Mammary epithelial cell (primary cell): ENCODE data around the gene KCNQ5.

Source experiments
- CTCF ChIP-seq, 2 donors: IDR thresholded peaks in 1 of 2; conservative IDR thresholded peaks in 1 of 2; 2 replicates each; pipeline ENCODE4 v1.5.1; 2011 to 2012; ENCODE audit warnings: inconsistent platforms in 2 of 2, low read length in 2 of 2, mild to moderate bottlenecking in 2 of 2, control low read depth in 1 of 2, low read depth in 1 of 2; ENCODE audit not compliant: insufficient read depth in 1 of 2; ENCODE audit errors: extremely low read depth in 1 of 2
- EZH2 ChIP-seq: IDR thresholded peaks from 2 replicates; pipeline ENCODE4 v1.6.1; 2012; ENCODE audit warnings: low read length, inconsistent platforms, borderline replicate concordance

- TF ChIP-seq CTCF (conservative IDR thresholded peaks at IDR 0.05 in 1 of 2, IDR thresholded peaks at IDR 0.05 in 1 of 2; ENCODE audit: extremely low read depth in 1 of 2, insufficient read depth in 1 of 2, low read depth in 1 of 2, low read length in 2 of 2) (no peak), EZH2 (no peak)
Measured at GRCh38 chr6:72892901-72893300, 271.0 kb downstream of the KCNQ5 start.
